ENCODE measurements around the gene HDGFL2.
"Not testable (repeated sequence)": the region's sequence is repeated elsewhere in the genome, so short reads cannot be mapped to it uniquely, and the experiment has no call there.

HDGFL2 gene

GRCh38 chr19:4521170-4521887 is 49.2 kb downstream of the HDGFL2 start:
- DNase-seq, result no peak
- intact Hi-C loops (cut with DNase I), result no loop called here

- DNase-seq, result no peak
- intact Hi-C loops (cut with DNase I), result no loop called here
Observed at GRCh38 chr19:4521888-4522242, 49.8 kb downstream of the HDGFL2 start.

- intact Hi-C loops (cut with DNase I), result no loop called here
Observed at GRCh38 chr19:4522291-4523002, 50.4 kb downstream of the HDGFL2 start.

GRCh38 chr19:4523306-4524110 is 51.4 kb downstream of the HDGFL2 start:
- DNase-seq, result peak in 30 of 42 donors; percentile 14 to 75 (median 44)
- intact Hi-C loops (cut with DNase I), result no loop called here

More at GRCh38 chr19:4522291-4523002, 50.4 kb downstream of the HDGFL2 start:
- DNase-seq, result no peak

- DNase-seq, result peak in 31 of 42 donors; percentile 25 to 78 (median 56)
- intact Hi-C loops (cut with DNase I), result no loop called here
Observed at GRCh38 chr19:4524808-4525562, 52.9 kb downstream of the HDGFL2 start.

GRCh38 chr19:4525563-4526002 is 53.5 kb downstream of the HDGFL2 start:
- no peak for DNase-seq
- intact Hi-C loops (cut with DNase I), result no loop called here

- DNase-seq; intact Hi-C loops (cut with DNase I): not testable (repeated sequence)
Observed at GRCh38 chr19:4527377-4527776, 55.3 kb downstream of the HDGFL2 start.

- intact Hi-C loops (cut with DNase I), result no loop called here
- DNase-seq, result no peak
Observed at GRCh38 chr19:4528843-4529242, 56.7 kb downstream of the HDGFL2 start.

GRCh38 chr19:4529924-4530522 is 57.9 kb downstream of the HDGFL2 start:
- no peak for DNase-seq
- intact Hi-C loops (cut with DNase I), result no loop called here

GRCh38 chr19:4531562-4532165 is 59.6 kb downstream of the HDGFL2 start:
- DNase-seq, result no peak
- intact Hi-C loops (cut with DNase I), result no loop called here

- DNase-seq, result no peak
- intact Hi-C loops (cut with DNase I), result no loop called here
Observed at GRCh38 chr19:4533334-4533733, 61.2 kb downstream of the HDGFL2 start.

GRCh38 chr19:4533835-4534424 is 61.8 kb downstream of the HDGFL2 start:
- no peak for DNase-seq
- intact Hi-C loops (cut with DNase I), result no loop called here

GRCh38 chr19:4534836-4535658 is 63.0 kb downstream of the HDGFL2 start, which contains the start of gene PLIN5:
PLIN5 (minus strand) TSS chr19:4535224; CDS start chr19:4534074, 1,150 bp downstream.
- intact Hi-C loops (cut with DNase I), result no loop called here
- DNase-seq, result peak; percentile 44 to 84 (median 71)

GRCh38 chr19:4536798-4537197 is 64.7 kb downstream of the HDGFL2 start:
- no peak for DNase-seq
- intact Hi-C loops (cut with DNase I), result no loop called here

- no peak for DNase-seq
- intact Hi-C loops (cut with DNase I), result no loop called here
Observed at GRCh38 chr19:4537953-4538600, 66.0 kb downstream of the HDGFL2 start.

GRCh38 chr19:4538601-4538954 is 66.5 kb downstream of the HDGFL2 start:
- no peak for DNase-seq
- intact Hi-C loops (cut with DNase I), result no loop called here

Data from head of caudate nucleus (tissue), 42 donors.